HG03066 (cell line): ENCODE results near the gene BMP8B.
"Not testable (repeated sequence)": the region's sequence is repeated elsewhere in the genome, so short reads cannot be mapped to it uniquely, and the experiment has no call there.

ENCODE experiments used
- ATAC-seq: cut with Tn5 transposase; IDR thresholded peaks from one replicate; pipeline ENCODE4 v1.9.1; 2021; ENCODE audit warnings: low read depth; ENCODE audit not compliant: unreplicated experiment

BMP8B gene, protein sequence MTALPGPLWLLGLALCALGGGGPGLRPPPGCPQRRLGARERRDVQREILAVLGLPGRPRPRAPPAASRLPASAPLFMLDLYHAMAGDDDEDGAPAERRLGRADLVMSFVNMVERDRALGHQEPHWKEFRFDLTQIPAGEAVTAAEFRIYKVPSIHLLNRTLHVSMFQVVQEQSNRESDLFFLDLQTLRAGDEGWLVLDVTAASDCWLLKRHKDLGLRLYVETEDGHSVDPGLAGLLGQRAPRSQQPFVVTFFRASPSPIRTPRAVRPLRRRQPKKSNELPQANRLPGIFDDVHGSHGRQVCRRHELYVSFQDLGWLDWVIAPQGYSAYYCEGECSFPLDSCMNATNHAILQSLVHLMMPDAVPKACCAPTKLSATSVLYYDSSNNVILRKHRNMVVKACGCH

GRCh38 chr1:39788758-39789570 is at the start of gene BMP8B:
TSS of gene BMP8B (minus strand) at chr1:39788865. CDS start at chr1:39788485, 380 bp downstream.
- peak; percentile 71 for ATAC-seq

DNA sequence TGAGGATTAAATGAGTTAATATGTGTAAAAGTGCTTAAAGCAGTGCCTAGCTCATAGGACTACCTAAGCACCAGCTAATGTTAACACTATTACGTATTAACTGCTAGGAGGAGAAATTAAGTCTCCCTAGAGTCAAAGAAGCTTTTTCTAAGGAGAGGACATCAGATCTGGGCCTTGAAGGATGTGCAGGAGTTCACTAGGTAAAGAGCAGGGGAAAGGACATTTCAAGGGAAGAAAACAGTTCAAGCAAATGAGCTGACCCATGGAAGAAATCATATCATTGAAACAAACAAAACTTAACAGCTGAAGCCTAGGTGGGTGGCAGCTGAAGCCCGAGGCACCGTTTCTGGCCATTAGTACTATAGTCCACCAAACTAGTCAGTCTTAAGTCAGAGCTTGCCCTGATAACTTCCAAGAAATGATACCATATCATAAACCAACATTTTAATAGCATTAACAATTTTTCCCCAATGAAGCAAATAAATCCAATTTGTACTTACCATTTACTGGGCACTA is 48.0 kb upstream of the BMP8B start:
- no peak for ATAC-seq

- ATAC-seq, result no peak
Observed at GRCh38 chr1:39835935-39836594, 47.4 kb upstream of the BMP8B start.

DNA sequence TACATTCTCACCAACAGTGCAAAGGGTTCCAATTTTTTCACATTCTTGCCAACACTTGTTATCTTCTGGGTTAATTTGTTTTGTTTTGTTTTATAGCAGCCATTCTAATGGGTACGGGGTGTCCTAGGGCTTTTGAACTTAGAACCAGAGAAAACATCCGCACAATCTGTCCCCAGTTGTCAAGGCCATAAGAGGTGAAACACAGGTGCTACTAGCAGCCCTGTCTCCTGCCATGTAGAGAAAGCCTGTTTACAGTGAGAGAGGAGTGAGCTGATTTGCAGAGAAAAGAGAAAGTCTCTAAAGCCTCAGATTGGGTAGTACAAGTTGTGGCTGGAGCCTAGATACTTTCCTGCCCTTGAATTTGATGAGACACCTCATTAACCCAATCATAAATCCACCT is 46.4 kb upstream of the BMP8B start:
- no peak for ATAC-seq

DNA sequence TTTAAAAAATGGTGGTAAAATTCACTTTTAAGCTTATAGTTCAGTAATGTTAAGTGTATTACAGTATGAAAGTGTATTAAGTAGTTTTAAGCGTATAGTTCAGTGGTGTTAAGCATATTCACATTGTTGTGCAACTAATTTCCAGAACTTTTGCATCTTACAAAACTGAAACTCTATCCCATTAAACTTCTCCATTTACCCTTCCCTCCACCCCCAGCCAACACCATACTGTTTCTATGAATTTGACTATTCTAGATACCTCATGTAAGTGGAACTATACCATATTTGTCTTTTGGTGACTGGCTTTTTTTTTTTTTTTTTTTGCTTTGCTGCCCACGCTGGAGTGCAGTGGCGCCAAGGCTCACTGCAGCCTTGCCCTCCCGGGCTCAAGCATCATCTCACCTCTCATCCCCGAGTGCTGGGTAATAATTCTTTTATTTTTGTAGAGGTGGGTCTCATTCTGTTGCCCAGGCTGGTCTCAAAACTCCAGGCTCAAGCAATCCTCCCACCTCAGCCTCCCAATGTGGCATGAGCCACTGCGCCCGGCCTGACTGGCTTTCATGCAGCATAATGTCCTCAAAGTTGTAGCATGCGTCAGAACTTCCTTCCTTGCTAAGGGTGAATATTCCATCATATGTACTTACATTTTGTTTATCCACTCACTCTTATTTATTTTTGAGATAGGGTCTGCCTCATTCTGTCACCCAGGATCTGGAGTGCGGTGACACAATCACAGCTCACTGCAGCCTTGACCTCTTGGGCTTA is 45.1 kb upstream of the BMP8B start:
- ATAC-seq, result no peak

DNA sequence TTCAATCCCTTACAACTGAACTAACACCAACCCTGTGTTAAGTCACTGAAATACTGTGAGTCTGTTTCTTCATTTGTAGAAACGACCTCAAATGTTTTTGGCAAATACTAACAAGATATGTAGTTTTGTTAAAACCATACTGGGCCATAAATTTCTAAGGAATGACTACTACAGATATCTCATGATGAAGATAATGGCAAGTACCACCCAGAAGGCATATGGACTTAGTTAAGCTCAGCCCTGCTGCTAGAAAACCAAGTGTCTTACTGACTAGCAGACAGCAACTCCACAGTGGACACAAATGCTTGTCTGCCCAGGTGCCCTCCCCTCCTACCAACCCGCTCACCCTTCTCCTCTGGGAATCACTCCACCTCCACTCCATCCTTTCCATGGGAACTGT is 44.5 kb upstream of the BMP8B start:
- no peak for ATAC-seq

GRCh38 chr1:39832294-39832693 is 43.6 kb upstream of the BMP8B start:
- ATAC-seq, result no peak

DNA sequence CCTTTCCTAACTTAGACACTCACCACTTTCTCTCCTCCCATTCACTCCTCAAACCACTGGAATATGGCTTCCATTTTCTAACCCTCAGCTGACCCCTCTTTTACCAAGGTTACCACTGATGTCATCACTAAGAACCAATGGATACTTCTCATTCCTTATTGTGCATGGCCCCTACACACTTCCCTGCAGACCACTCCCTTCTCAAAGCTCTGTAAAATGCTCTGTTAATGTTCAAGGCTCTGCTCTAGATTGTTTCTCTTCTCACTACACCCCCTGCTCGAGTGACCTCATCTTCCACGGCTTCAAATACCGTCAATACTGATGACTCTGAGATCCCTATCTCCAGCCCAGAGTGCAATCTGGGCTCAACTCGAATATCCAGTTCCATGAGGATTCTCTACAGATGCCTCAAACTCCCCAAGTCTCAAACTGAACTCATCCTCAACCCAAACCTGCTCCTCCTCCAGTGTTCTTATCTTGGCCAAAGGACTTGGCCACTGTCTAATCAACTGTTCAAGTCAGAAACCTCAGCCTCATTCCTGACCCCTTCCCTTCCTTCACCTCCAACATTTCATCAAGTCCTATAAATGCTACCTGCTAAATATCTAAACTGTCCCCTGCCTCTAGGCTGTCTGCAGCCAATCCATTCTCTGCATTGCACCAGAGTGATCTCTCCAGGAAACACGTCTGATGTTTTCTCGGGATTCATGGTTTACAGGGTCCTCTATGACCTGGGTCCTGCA is 41.3 kb upstream of the BMP8B start:
- no peak for ATAC-seq

GRCh38 chr1:39828734-39829133 is 40.1 kb upstream of the BMP8B start:
- no peak for ATAC-seq

- not testable (repeated sequence) for ATAC-seq
Observed at GRCh38 chr1:39828255-39828654, 39.6 kb upstream of the BMP8B start.

- no peak for ATAC-seq
Observed at GRCh38 chr1:39827201-39827600, 38.5 kb upstream of the BMP8B start.

GRCh38 chr1:39826583-39826982 is 37.9 kb upstream of the BMP8B start:
- ATAC-seq, result no peak

- no peak for ATAC-seq
Observed at GRCh38 chr1:39825432-39825941, 36.8 kb upstream of the BMP8B start.

DNA sequence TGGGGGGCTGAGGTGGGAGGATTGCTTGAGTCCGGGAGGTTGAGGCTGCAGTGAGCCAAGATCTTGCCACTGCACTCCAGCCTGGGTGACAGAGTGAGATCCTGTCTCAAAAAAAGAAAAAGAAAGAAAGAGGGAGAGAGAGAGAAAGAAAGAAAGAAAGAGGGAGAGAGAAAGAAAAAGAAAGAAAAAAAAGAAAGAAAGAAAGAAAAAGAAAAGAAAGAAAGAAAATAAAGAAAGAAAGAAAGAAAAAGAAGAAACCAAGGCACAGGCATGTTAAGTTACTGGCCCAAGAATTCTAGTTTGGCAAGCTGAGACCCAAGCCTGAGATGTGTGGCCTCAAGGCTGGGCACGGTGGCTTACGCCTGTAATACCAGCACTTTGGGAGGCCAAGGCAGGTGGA is 34.8 kb upstream of the BMP8B start:
- not testable (repeated sequence) for ATAC-seq

DNA sequence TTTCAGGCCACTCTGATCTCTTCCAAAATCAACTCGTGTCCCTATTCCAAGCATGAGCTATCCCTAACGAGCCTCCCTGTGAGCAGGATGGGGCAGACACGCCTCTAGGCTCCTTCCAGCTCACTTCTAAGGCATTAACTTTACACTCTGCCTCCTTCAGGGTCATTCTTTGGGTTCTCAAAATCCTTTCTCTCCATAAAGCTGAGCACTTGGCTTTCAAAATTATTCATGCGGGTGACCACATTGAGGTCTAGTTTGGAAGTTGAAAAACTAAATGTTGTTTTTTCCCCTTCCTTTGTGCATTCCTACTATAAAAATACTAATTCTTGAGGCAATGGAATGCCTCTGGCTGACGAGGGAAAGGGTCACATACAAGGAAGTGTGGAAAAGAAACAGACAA is 33.5 kb upstream of the BMP8B start:
- ATAC-seq, result no peak

DNA sequence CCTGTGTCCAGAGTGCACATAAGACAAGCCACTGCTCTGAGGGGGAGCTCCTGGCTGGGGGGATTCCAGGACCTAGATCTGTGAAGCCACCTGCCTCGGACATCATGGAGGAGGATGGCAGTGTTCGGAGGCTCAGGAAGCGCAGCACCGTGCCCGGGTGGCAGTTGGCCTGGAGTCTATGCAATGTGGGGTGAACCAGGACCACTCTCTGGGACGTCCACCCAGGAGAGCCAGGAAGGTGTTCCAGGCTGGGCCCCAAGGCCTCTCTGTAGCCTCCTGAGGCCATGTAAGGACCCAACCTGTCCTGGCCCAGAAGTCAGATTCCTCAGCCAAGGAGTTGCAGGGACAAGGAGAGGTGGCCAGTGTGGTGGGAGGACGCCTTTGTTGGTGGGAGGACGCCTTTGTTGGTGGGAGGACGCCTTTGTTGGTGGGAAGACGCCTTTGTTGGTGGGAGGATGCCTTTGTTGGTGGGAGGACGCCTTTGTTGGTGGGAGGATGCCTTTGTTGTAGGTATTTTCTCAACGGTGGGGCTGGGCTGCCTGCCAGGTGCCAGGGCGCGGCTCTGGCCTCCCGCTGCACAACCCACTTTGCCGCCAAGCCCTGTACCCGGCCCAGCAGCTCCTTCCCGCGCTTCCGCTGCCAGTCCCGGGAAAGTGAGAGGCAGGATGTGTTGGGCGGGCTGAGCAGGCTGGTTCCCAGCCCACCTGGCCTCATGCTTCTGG is 30.6 kb upstream of the BMP8B start:
- ATAC-seq, result no peak

GRCh38 chr1:39818482-39818881 is 29.8 kb upstream of the BMP8B start:
- ATAC-seq, result no peak

DNA sequence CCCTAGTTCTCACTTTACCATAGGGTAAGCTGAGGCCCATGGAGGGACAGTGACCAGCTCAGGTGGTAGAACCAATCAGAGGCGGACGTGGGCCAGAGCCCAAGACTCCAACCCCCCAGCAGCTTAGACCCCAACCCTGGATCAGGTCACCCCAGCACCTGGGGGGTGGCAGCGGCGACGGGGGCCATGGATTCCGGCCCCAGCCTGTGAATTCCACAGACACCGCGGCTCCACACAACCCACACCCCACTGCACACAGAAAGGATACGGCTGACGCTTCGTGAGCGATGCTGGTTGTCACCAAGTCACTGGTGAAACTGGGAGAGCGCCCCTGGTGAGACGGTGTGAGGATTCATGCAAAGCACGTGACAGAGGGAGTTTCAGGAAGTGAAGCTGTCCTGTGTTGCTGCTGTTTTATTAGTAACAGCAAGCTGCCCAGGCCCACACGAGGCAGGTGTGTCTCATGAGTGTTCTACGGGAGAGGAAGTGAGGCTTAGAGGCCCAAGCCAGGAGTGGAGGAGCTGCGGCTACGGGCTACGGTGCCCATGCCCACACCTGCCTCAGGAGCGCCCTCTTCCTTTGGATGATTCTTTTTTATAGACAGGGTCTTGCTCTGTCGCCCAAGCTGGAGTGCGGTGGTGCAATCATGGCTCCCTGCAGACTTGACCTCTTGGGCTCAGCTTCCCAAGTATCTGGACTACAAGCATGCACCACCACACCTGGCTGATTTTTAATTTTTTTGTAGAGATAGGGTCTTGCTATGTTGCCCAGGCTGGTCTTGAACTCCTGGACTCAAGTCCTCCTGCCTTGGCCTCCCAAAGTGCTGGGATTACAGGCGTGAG is 28.6 kb upstream of the BMP8B start:
- peak; percentile 91 for ATAC-seq
